HG02970 (cell line): ENCODE measurements around the gene SORT1.
"Not testable (repeated sequence)": the region's sequence is repeated elsewhere in the genome, so short reads cannot be mapped to it uniquely, and the experiment has no call there.

Experiments
- ATAC-seq: cut with Tn5 transposase; IDR thresholded peaks from one replicate; pipeline ENCODE4 v1.9.1; 2021; ENCODE audit warnings: mild to moderate bottlenecking, moderate library complexity, moderate number of reproducible peaks; ENCODE audit not compliant: unreplicated experiment, low FRiP score

The SORT1 gene

GRCh38 chr1:109397581-109398342 is at the start of gene SORT1:
Gene SORT1 (minus strand): TSS chr1:109397918. CDS start chr1:109397892, 26 bp downstream.
- peak; percentile 54 for ATAC-seq

GRCh38 chr1:109445949-109446695 is 48.4 kb upstream of the SORT1 start:
- ATAC-seq: not testable (repeated sequence)

DNA sequence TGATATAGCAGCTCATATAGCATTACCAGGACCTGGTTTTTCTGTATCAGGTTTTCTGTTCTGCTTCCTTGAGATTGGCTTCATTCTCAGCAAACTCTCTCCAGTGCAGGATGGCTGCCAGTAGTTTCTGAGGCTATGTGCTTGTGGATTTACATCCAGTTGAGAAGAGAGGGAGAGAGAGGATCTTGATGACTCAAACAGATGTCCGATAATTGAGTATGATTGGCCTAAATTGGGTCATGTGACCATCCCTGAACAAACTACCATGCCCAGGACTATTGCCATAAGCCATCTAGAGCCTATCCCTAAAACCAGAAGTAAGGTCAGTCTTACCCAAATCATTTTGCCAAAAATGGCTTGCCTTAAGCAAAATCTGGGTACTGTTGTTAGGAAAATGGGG is 46.6 kb upstream of the SORT1 start:
- no peak for ATAC-seq

- no peak for ATAC-seq
These were observed 45.8 kb upstream of the SORT1 start for GRCh38 chr1:109443476-109443875.

DNA sequence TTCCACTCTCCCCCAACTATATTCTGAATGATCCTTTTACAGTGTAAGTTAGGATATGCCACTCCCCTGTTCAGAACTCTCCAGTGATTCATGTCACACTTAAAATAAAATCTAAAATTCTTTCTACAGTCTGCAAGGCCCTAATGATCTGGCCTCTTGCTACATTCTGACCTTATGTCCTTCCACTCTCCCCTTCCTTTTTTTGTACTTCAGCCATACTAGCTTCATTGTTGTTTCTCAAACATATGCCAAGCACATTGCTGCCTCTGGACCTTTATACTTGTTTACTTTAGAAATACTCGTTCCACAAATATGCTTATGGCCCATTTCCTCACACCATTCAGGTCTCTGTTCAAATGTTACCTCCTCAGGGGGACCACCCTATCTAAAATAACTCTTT is 43.4 kb upstream of the SORT1 start:
- ATAC-seq: no peak

DNA sequence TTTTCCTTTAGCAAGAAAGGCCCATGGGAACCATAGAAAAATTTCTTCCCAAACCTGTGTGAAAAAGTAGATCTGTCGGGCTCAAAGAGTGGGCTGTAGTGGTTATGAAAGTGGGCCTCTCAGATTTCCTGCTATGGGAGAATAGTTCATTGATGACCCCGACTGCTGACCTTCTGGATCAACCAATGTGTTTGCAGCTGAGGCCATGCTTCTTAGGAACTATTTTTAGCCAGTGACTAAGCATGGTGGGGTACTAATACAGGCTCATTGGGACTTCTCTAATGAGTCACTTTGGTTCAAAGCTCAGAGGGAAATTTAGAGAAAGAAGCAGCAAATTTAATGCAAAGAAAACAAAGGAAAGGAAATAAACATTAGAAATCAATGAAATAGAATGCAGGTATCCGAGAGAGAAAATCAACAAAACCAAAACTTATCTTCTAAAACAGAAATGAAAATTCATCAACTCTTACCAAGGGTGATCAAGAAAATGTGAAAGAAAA is 41.1 kb upstream of the SORT1 start:
- ATAC-seq: no peak

DNA sequence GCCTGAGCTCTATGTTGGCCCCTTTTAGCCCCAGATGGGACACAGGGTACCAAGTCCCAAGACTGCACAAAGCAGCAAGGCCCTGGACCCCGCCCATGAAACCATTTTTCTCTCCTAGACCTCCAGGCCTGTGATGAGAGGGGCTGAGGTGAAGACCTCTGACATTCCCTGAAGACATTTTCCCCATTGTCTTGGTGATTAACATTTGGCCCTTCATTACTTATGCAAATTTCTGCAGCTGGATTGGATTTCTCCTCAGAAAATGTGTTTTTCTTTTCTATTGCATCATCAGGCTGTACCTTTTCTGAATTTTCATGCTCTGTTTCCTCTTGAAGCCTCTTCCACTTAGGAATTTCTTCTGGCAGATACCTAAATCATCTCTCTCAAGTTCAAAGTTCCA is 36.8 kb upstream of the SORT1 start:
- no peak for ATAC-seq

- ATAC-seq: no peak
These were observed 35.6 kb upstream of the SORT1 start for GRCh38 chr1:109433322-109433721.

DNA sequence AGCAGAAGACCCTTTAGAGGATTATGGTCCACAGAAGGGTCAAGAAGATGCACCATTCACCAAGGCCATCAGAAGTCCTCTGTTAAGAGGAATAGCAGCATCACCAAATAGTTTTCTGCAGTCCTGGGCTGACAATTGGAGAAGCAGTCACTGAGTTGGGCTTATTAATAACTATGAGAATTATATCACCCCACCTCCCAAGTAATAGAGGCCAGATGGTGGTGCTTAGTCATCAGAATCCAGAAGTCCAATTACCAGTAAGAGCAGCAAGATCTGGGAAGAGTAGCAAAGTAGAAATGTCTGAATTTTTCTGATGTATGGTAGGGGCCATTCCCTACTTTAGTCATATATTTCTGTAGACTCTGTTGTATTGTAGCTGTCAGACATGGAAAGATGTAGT is 34.6 kb upstream of the SORT1 start:
- no peak for ATAC-seq

GRCh38 chr1:109427171-109427467 is 29.4 kb upstream of the SORT1 start:
- no peak for ATAC-seq

DNA sequence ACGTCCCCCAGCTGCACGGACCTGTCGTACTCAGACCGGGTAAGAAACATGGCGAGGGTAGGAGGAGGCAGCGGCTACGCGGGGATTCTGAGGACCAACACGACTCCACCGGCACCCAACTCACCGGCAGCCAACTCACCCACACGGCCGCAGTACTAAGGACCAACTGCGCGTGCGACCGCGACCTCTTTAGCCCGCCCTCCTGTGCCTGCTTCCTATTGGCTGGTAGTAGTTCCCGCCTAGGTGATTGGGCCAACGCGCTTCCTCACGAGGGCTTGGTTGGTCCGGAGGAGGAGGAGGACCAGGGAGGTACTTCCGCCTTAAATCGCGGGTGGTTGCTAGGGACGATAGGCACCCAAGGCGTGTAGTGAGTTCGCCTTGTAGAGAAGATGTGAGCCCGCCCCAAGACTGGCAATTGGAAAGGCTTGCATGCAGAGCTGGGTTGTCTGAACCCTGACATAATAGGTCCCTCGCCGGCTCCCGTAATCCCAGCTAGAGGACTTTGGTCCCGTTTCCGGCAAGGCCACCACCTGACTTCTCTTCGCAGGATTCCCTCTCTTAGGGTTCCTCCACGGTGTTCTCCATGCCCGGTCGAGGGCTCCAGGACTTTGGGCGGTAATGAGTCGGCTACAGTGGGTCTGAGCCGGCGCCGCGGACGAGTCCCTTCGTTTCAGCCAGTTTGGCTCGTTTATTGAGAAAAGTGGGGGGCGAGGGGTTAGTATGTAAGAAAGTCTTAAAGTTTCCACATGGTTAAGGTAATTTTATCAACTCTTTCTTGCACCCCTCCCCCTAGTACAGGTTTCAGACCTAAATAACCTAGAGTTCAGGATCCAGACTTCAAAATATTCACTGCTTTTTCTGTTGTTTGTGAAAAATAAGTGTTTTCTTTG is 28.8 kb upstream of the SORT1 start, which contains the start of gene PSMA5:
TSS of gene PSMA5 (minus strand) at position 168 of the 890 bp plus-strand sequence. CDS start at position 50, 118 bp downstream.
- ATAC-seq: peak; percentile 95

DNA sequence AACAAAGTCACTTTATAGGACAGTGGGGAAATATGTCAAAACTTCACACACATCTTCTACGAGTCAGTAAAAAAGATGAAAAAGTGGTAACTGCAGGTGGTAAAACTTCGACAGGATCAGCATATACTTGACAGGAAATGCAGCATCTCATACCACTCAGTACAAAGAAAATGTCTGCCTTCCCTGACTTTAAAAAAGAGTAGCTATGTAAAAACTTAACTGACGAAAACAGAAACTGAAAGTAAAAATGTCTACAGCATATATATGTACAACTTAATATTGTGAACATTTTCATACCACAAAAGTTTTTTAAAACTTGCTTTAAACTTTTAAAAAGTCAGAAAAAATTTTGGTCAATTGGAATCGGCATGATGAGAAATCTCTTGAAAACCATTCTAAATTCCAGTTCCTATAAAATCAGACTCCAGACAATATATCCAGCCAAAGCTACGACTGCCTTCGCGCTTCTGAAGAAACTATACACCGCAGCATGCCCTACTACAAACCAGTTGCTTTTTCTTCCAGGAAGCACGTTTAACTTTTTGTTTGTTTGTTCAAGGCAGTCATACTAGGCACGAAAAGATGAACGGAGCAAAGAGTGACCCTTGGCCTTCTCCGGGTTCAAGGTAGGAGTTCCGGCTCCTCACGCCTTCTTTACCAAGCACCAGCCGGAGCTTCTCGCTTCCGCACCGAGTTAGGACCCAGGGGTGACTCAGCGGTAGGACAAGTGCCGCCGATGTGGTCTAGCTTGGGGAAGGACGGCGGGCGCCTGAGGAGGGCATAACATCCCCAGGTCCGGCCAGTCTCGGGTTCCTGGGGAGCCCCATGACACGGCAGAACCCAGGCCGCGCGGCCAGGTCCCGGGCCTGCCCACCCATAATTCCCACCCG is 27.9 kb upstream of the SORT1 start:
- ATAC-seq: peak; percentile 21

DNA sequence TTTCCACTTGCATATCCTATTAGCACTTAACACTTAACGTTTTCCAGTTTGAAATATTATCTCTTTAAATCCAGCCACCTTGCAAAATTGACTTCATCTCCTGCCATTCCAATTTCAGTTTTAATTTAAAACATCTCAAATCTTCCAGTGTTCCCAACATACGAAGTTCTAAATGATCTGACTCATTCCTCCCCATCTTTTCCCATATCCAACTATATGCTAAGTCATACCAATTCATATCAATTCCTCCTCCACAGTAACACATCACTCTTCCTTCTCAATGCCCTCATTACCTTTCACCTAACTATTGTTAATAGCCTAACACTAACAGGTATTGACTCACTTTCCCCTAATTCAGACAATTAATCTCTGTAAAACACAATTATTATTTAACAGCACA is 25.8 kb upstream of the SORT1 start:
- no peak for ATAC-seq

- ATAC-seq: no peak
These were observed 14.8 kb upstream of the SORT1 start for GRCh38 chr1:109412551-109412950.

DNA sequence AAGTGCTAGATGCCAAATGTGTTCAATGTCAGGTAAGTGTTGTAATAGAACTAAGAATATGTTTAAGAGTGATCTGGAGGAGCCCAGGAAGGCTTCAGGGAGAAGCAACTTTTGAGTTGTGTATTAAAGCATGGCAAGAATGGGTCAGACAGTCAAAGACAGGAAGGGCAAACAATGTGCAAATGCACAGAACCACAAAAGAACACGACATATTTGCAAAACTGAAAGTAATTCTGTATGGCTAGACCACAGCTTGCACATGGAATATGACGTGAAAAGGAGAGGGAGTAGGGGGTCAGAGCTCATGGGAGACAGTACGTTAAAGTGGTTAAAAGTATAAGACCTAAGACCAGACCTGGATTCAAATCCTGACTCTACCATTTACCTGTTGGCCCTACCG is 7.1 kb upstream of the SORT1 start:
- ATAC-seq: no peak

GRCh38 chr1:109402025-109402424 is 4.3 kb upstream of the SORT1 start:
- ATAC-seq: no peak

GRCh38 chr1:109400035-109400655 is 2.4 kb upstream of the SORT1 start:
- ATAC-seq: no peak

DNA sequence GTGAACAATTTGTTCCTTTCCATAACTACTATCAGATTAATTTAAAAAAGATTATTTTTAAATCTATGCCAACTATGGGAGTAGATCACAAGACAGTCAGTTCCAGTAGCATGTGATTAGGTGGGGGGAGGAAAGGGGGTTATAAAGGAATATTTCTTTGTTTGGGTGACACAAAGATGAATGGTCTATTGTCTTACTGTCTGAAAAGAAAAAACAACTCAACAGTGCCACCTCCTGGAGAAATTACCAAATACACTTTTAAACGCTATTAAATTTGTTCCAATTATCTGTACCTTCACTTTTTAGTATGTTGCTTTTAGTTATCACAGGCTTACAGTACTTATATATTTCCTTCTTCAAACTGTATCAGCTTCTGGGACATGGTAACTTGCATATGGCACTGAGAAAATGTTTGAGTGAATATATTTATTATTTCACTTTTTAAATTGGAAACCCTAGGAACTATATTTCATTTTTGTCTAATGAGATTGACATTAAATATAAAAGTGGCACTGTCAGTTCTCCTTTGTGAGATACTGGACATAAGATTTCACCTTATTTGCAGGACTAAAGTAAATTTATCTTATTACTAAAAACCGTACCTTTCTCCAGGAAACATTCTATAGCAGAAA is 1.7 kb upstream of the SORT1 start:
- no peak for ATAC-seq
